Sciatic nerve (tissue), 2 donors: ENCODE data around the gene EFNB2. TPM values are rescaled to one million over a fixed set of nuclear protein-coding genes. Genes with fewer than 3 reads are reported as not detected.
A peak's percentile ranks its signal among the peaks of the same experiment; 100 is the strongest.

Experiments used
- ATAC-seq: fragments of 200-7000 bp; cut with Tn5 transposase; one replicate; pipeline ENCODE4 v1.9.1; 2020; ENCODE audit warnings: mild to moderate bottlenecking, moderate library complexity
- DNase-seq: peaks from one replicate; pipeline ENCODE4 v3.0.0-alpha.2; 2020; ENCODE audit warnings: low spot score
- intact Hi-C: fragments of 100-400 bp; cut with DNase I; formaldehyde crosslinking; loops from one replicate; pipeline ENCODE4 v1.14.2; 2022
- total RNA-seq: library from RNA; stranded (reverse); fragmentation: NEBNext Ultra II Directional; extraction: Animal tissue kit (Norgen Biotek cat#: 25700); gene quantifications from one replicate; pipeline ENCODE4 v1.2.1, GENCODE V29; 2021
- donor health status: DM: no; HTN: no; CAD: no.
- donor health status: DM: no; HTN: no; CAD: no.

Gene EFNB2
- total RNA-seq, 1 donor from 2014 or later, result 37.0 TPM

GRCh38 chr13:106528718-106529414 is 6.6 kb downstream of the EFNB2 start:
- ATAC-seq (no peak), DNase-seq (no peak)
- intact Hi-C loops, result no loop called here

- ATAC-seq (no peak), DNase-seq (no peak)
- intact Hi-C loops, result no loop called here
Measured at GRCh38 chr13:106527826-106528225, 7.6 kb downstream of the EFNB2 start.

- DNase-seq (no peak), ATAC-seq (no peak)
- intact Hi-C loops, result no loop called here
Measured at GRCh38 chr13:106527445-106527801, 8.0 kb downstream of the EFNB2 start.

GRCh38 chr13:106526738-106527444 is 8.6 kb downstream of the EFNB2 start:
- intact Hi-C loops, result no loop called here
- no peak for DNase-seq
- no peak for ATAC-seq

GRCh38 chr13:106525865-106526264 is 9.6 kb downstream of the EFNB2 start:
- DNase-seq, result no peak
- no peak for ATAC-seq
- intact Hi-C loops, result no loop called here

GRCh38 chr13:106524108-106524507 is 11.4 kb downstream of the EFNB2 start:
- no peak for ATAC-seq
- no peak for DNase-seq
- intact Hi-C loops, result no loop called here

GRCh38 chr13:106523576-106523975 is 11.9 kb downstream of the EFNB2 start:
- intact Hi-C loops, result no loop called here
- DNase-seq (no peak), ATAC-seq (no peak)

GRCh38 chr13:106522898-106523525 is 12.4 kb downstream of the EFNB2 start:
- ATAC-seq (no peak), DNase-seq (no peak)
- intact Hi-C loops, result no loop called here

- intact Hi-C loops, result no loop called here
- no peak for ATAC-seq
- no peak for DNase-seq
Measured at GRCh38 chr13:106522112-106522705, 13.3 kb downstream of the EFNB2 start.

GRCh38 chr13:106521095-106521799 is 14.2 kb downstream of the EFNB2 start:
- no peak for ATAC-seq
- intact Hi-C loops, result no loop called here
- no peak for DNase-seq

- DNase-seq, result no peak
- intact Hi-C loops, result no loop called here
Measured at GRCh38 chr13:106520251-106521054, 15.0 kb downstream of the EFNB2 start.

GRCh38 chr13:106518512-106518911 is 16.9 kb downstream of the EFNB2 start:
- intact Hi-C loops, result no loop called here
- ATAC-seq (no peak), DNase-seq (no peak)

More at GRCh38 chr13:106520251-106521054, 15.0 kb downstream of the EFNB2 start:
- ATAC-seq, result peak; percentile 77

- ATAC-seq (no peak), DNase-seq (no peak)
- intact Hi-C loops, result no loop called here
Measured at GRCh38 chr13:106517109-106517847, 18.2 kb downstream of the EFNB2 start.

- DNase-seq, result no peak
- intact Hi-C loops, result no loop called here
- ATAC-seq, result no peak
Measured at GRCh38 chr13:106515635-106516254, 19.7 kb downstream of the EFNB2 start.

GRCh38 chr13:106514928-106515634 is 20.4 kb downstream of the EFNB2 start:
- no peak for ATAC-seq
- intact Hi-C loops, result no loop called here
- DNase-seq, result no peak

- intact Hi-C loops, result no loop called here
- peak; percentile 13 for ATAC-seq
- DNase-seq, result no peak
Measured at GRCh38 chr13:106513025-106513983, 22.2 kb downstream of the EFNB2 start.
